Measurements from ENCODE around the gene HLF.

Gene HLF

GRCh38 chr17:55275894-55276804 lies 11.4 kb downstream of the HLF start:
- no peak for DNase-seq

- DNase-seq: no peak
Observed at GRCh38 chr17:55278173-55278961, 13.6 kb downstream of the HLF start.

- DNase-seq: no peak
Observed at GRCh38 chr17:55279203-55279602, 14.4 kb downstream of the HLF start.

- DNase-seq: no peak
Observed at GRCh38 chr17:55279788-55280187, 15.0 kb downstream of the HLF start.

GRCh38 chr17:55280212-55280611 lies 15.5 kb downstream of the HLF start:
- no peak for DNase-seq

GRCh38 chr17:55281649-55282378 lies 17.1 kb downstream of the HLF start:
- no peak for DNase-seq

GRCh38 chr17:55282379-55282702 lies 17.6 kb downstream of the HLF start:
- no peak for DNase-seq

- DNase-seq: no peak
Observed at GRCh38 chr17:55282741-55283140, 18.0 kb downstream of the HLF start.

- no peak for DNase-seq
Observed at GRCh38 chr17:55283256-55283965, 18.7 kb downstream of the HLF start.

GRCh38 chr17:55284001-55284884 lies 19.5 kb downstream of the HLF start:
- no peak for DNase-seq

GRCh38 chr17:55284944-55285339 lies 20.2 kb downstream of the HLF start:
- DNase-seq: no peak

- DNase-seq: no peak
Observed at GRCh38 chr17:55285340-55286301, 20.9 kb downstream of the HLF start.

GRCh38 chr17:55286681-55287589 lies 22.2 kb downstream of the HLF start:
- DNase-seq: no peak

GRCh38 chr17:55288356-55289105 lies 23.8 kb downstream of the HLF start:
- no peak for DNase-seq

- DNase-seq: no peak
Observed at GRCh38 chr17:55289106-55289446, 24.3 kb downstream of the HLF start.

GRCh38 chr17:55289978-55290377 lies 25.2 kb downstream of the HLF start:
- no peak for DNase-seq

- no peak for DNase-seq
Observed at GRCh38 chr17:55290492-55291113, 25.8 kb downstream of the HLF start.

- DNase-seq: no peak
Observed at GRCh38 chr17:55291114-55291507, 26.4 kb downstream of the HLF start.

Measured in NCI-H1417 treated with DMSO at 0.1 percent for 48 hours (cell line).